ENCODE data around the gene DSTYK.
"Not testable (repeated sequence)": the region's sequence is repeated elsewhere in the genome, so short reads cannot be mapped to it uniquely, and the experiment has no call there.

Gene DSTYK

GRCh38 chr1:205186191-205186590 is 25.3 kb downstream of the DSTYK start:
- no peak overlapping the region for H3K4me3 ChIP-seq (ENCODE audit: low read depth, low read length)
- TF ChIP-seq CTCF (IDR thresholded peaks at IDR 0.05; ENCODE audit: low read depth, low read length) = no peak

GRCh38 chr1:205183676-205184335 is 27.7 kb downstream of the DSTYK start:
- no peak for TF ChIP-seq CTCF (IDR thresholded peaks at IDR 0.05; ENCODE audit: low read depth, low read length)
- H3K4me3 ChIP-seq (ENCODE audit: low read depth, low read length) = no peak overlapping the region

GRCh38 chr1:205182930-205183329 is 28.6 kb downstream of the DSTYK start:
- no peak for TF ChIP-seq CTCF (IDR thresholded peaks at IDR 0.05; ENCODE audit: low read depth, low read length)
- no peak overlapping the region for H3K4me3 ChIP-seq (ENCODE audit: low read depth, low read length)

GRCh38 chr1:205180331-205180730 is 31.2 kb downstream of the DSTYK start:
- not testable (repeated sequence) for H3K4me3 ChIP-seq (ENCODE audit: low read depth, low read length)

GRCh38 chr1:205179842-205180241 is 31.7 kb downstream of the DSTYK start:
- no peak for TF ChIP-seq CTCF (IDR thresholded peaks at IDR 0.05; ENCODE audit: low read depth, low read length)

GRCh38 chr1:205172729-205173366 is 38.7 kb downstream of the DSTYK start:
- no peak for TF ChIP-seq CTCF (IDR thresholded peaks at IDR 0.05; ENCODE audit: low read depth, low read length)
- no peak overlapping the region for H3K4me3 ChIP-seq (ENCODE audit: low read depth, low read length)

More at GRCh38 chr1:205179842-205180241, 31.7 kb downstream of the DSTYK start:
- no peak overlapping the region for H3K4me3 ChIP-seq (ENCODE audit: low read depth, low read length)

GRCh38 chr1:205171369-205171768 is 40.1 kb downstream of the DSTYK start:
- TF ChIP-seq CTCF (IDR thresholded peaks at IDR 0.05; ENCODE audit: low read depth, low read length) = no peak
- no peak overlapping the region for H3K4me3 ChIP-seq (ENCODE audit: low read depth, low read length)

Data from WI38 (cell line).